GM18867 (cell line): Measurements from ENCODE around the gene FBXW2.
"Not testable (repeated sequence)": the region's sequence is repeated elsewhere in the genome, so short reads cannot be mapped to it uniquely, and the experiment has no call there.

ENCODE experiments used
- ATAC-seq: cut with Tn5 transposase; IDR thresholded peaks from one replicate; pipeline ENCODE4 v1.9.1; 2021; ENCODE audit warnings: mild to moderate bottlenecking, moderate library complexity; ENCODE audit not compliant: unreplicated experiment

Gene FBXW2

GRCh38 chr9:120792898-120793765, at the start of gene FBXW2:
TSS of gene FBXW2 (minus strand) at chr9:120793416. CDS start at chr9:120788258, 5,158 bp downstream.
- peak; percentile 94 for ATAC-seq

DNA sequence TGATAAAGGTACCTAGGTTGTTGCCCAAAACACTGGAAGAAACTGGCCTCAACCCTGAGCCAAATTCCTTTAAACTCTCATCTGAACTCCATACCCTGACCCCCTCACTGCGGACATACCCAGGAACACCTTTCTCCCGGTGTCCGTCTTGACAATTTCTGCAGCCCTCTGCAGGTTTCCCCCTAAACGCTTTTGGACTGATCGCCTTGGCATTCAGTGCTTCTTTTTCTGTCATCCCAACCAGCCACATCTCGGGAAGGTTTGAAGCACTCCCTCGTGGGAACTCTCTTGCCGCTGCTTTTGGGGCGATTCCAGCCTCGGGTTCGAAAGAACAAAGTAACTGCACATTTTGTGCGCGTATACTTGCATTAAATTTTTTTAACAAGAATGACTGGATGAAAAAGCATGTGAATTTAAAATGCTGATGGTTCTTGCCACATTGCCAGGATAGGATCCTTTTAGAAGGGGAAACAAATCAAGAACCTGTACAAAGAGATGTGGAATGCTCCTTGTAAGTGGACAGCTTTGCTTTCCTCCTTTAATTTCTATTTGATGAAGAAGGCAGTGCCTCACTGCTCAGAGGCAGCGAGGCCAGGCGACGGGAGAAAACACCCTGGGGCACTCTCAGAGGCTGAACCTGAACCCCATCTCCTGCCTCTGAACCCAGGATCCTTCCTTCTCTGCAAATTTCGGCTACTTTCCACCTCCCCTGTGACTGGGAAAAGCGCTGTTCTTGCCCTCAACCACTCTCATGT, 48.9 kb upstream of the FBXW2 start:
- peak; percentile 7 for ATAC-seq

- ATAC-seq: no peak
Observed at GRCh38 chr9:120839146-120839545, 45.9 kb upstream of the FBXW2 start.

GRCh38 chr9:120837921-120838320, 44.7 kb upstream of the FBXW2 start:
- no peak for ATAC-seq

GRCh38 chr9:120833325-120833724, 40.1 kb upstream of the FBXW2 start:
- ATAC-seq: no peak

- no peak for ATAC-seq
Observed at GRCh38 chr9:120832807-120833206, 39.6 kb upstream of the FBXW2 start.

DNA sequence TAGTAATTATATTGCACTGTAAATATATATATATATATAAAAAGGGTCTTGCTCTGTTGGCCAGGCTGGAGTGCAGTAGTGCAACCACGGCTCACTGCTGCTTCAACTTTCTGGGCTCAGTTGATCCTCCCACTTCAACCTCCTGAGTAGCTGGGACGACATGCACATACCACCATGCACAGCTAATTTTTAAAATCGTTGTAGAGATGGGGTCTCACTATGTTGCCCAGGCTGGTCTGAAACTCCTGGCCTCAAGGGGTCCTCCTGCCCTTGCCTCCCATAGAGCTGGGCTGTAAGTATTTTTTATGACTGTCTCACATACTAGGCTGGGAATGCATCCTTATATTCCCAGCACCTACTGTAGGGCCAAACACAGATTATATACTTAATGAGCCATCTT, 37.6 kb upstream of the FBXW2 start:
- no peak for ATAC-seq

DNA sequence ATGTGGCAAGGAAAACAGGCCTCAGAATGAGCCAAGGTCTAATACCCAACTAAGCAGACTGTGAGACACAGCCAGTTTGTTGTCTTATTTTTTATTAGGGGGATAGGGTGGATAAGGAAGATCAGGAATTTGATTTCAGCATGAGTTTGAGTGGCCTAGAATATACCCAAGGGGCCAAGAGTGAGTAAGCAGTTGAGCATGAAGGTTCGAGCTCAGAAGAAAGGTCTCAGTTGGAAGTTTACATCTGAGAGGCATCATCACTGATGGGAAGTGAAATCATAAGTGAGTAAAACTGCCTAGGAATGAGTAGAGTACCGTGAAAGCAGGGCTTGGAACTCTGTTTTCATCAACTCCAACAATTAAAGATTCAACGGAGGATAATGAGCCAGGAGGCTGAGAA, 36.9 kb upstream of the FBXW2 start:
- no peak for ATAC-seq

GRCh38 chr9:120829650-120830049, 36.4 kb upstream of the FBXW2 start:
- no peak for ATAC-seq

- no peak for ATAC-seq
Observed at GRCh38 chr9:120820095-120820494, 26.9 kb upstream of the FBXW2 start.

DNA sequence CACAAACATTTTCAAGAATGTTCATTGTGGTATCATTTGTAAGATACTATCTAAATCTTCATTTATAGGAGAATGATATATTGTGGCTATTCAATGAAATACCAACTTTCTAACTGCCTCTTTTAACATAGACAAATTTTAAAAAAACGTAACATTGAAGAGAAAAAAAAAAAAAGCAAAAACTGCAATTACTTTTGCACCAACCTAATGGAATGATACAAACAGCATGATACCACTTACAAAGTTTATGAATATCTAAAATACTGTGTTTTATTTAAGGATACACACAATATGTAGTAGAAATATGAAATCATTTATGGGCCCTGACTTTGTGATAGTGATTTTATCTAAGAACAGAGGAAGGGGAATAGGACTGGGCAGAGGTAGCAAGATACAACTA, 25.4 kb upstream of the FBXW2 start:
- ATAC-seq: no peak

DNA sequence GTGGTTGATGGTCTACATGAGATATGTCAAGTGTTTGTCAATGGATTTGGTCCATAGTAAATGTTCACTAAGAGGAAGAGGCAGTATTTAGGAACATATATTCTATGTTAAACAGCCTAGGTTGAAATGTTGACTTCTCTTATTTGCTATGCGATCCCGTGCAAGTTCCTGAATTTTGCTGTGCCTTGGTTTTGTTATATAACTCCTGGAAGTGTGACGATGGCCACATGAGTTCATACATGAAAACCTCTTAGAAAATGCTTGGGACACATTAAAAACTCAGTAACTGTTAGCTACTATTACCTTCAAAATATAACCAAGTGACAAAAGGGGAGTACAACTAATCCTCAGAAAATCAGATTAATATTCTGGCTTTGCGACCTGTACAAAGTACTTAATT, 21.9 kb upstream of the FBXW2 start:
- no peak for ATAC-seq

- no peak for ATAC-seq
Observed at GRCh38 chr9:120808931-120809330, 15.7 kb upstream of the FBXW2 start.

DNA sequence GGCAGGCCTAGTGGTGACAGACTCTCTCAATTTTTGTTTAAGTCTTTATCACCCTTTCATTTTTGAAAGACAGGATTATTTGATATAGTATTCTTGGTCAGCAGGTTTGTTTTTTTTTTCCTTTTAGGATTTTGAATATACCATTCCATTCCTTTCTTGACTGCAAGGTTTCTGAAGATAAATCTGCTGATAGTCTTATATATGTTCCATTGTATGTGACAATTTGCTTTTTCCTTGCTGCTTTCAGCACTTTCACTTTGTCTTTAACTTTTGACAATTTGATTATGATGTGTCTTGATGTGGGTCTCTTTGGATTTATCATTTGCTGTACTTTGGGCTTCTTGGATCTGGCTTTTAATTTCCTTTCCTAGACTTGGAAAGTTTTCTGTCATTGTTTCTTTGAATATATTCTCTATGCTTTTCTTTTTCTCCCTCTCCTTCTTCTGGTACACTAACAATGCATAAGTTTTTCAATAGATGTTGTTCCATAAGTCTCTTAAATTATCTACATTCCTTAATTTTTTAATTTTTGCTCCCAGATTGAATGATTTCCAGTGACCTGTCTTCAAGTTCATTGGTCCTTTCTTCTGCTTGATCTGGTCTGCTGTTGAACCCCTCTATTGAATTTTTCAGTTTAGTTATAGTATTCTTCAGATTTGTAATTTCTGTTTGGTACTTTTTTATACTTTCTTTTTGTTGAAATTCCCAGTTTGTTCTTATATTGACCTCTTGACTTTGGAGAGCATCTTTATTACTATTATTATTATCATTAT, 14.6 kb upstream of the FBXW2 start:
- ATAC-seq: no peak

DNA sequence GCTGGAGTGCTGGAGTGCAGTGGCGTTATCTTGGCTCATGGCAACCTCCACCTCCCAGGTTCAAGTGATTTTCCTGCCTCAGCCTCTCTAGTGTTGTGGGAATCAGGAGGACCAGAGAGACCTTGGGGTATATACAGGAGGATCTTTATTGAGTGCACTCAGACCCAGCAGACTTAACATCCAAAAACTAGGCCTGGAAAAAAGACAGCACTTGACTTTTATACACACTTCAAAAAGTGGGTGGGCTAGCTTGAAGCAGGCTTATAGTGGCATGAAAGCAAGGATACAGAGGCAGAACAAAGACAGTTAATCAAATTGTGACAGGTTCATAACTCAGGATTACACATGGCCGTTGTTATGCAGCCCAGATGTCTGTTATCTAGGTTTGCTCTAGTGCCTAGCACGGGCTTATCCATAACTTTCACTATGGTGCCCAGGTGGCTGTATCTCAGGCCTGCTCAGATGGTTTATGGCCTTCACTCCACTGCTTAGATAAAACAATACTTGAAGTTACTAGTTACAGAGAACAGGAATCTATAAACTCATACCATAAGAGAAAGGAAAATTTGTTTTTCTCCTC, 11.7 kb upstream of the FBXW2 start:
- ATAC-seq: not testable (repeated sequence)

DNA sequence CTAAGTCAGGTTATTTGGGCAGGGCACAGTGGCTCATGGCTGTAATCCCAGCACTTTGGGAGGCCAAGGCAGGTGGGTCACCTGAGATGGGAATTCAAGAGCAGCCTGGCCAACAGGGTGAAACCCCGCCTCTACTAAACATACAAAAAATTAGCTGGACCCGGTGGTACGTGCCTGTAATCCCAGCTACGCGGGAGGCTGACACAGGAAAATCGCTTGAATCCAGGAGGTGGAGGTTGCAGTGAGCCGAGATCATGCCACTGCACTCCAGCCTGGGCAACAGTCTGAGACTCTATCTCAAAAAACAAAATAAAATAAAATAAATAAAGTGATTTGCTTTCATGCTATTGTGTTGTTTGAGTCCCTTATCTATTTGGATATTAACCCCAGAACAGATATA, 8.2 kb upstream of the FBXW2 start:
- ATAC-seq: no peak

DNA sequence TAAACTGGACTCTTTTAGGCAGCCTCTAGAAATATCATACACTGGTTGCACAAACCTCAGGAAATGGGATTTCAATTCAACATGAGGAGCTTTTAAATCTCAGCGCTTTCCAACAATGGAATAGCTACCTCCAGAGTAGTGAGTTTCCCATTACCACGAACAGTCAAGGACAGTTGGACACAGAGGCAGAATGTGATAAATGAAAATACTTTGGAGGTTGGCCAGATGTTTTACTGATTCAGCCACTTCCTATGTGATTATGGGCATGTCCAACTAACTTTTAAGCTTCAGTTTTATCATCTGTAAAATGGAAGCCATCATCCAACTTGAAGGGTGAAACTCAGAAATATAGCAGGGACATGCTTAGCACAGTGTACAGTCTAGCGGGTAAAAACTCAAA, 2.1 kb downstream of the FBXW2 start:
- no peak for ATAC-seq

GRCh38 chr9:120787933-120788332, 5.3 kb downstream of the FBXW2 start:
- no peak for ATAC-seq

DNA sequence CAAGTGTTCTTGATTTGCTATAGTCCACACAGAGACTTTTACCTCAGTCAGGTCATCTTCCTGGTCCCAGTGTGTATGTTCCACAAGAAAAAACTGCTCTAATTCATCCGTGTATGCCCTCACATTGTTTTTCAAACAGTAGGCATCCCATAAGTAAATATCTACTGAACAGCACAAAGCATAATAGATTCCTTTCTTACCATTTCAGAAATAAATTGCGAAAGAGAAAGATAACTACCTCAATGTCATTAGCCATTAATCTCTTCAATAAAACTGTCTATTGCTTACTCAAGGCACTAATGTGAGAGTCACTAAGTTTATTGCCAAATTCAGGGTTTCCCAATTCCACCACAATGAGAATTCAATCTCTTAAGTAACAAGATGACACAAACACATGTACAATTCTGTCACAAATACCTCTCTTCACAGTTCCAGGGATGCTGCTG, 9.6 kb downstream of the FBXW2 start:
- ATAC-seq: no peak

DNA sequence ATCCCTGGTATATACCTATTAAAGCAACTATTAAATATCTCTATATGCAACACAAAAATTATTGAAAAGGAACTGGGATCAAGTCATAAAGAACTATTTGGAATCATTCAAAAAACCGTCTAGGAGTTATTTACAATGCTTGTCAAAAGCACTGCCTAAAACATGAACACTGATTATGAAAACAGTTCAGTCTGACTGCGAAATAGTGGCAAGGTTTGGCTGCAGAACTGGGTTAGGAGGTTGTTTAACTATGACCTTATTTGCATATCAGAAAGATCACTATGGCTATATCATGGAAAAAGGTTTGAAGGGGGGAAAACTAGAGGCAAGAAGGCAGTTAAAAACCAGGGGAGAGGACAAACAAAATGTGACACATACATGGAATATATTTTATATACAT, 12.0 kb downstream of the FBXW2 start:
- ATAC-seq: no peak

DNA sequence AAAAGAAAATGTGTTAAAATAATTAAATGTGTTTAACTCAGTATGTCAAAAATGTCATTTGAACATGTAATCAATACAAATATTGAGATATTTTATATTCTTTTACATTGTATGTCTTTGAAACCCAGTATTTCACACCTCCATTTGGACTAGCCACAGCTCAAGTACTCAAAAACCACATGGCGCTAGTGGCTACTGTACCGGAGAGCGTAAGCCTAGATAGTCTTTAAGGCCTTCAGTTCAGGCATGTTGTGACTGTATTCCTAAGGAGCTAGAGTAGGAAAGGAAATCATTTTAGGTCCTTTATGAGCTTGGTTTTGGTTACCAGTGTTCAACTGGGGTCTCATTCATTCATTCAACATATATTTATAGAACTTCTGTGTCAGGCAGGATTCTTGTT, 12.8 kb downstream of the FBXW2 start:
- no peak for ATAC-seq
